NCI-H2107 treated with DMSO at 0.1 percent for 48 hours (cell line): ENCODE data around the gene KLHL29.

Source experiments
- DNase-seq: peaks from one replicate; lab custom pipeline; 2025; ENCODE audit not compliant: unreplicated experiment; lab: John Stamatoyannopoulos, UW

KLHL29 gene

GRCh38 chr2:23649819-23650218, 264.8 kb downstream of the KLHL29 start:
- DNase-seq, result no peak

GRCh38 chr2:23651187-23652080, 266.5 kb downstream of the KLHL29 start:
- no peak for DNase-seq

- no peak for DNase-seq
These were observed 268.3 kb downstream of the KLHL29 start for GRCh38 chr2:23653326-23653725.

GRCh38 chr2:23654756-23655155, 269.8 kb downstream of the KLHL29 start:
- no peak for DNase-seq

- DNase-seq, result no peak
These were observed 271.1 kb downstream of the KLHL29 start for GRCh38 chr2:23655934-23656596.

GRCh38 chr2:23656597-23656973, 271.6 kb downstream of the KLHL29 start:
- no peak for DNase-seq

GRCh38 chr2:23657371-23657770, 272.4 kb downstream of the KLHL29 start:
- DNase-seq, result no peak

GRCh38 chr2:23657934-23658333, 273.0 kb downstream of the KLHL29 start:
- no peak for DNase-seq

- DNase-seq, result no peak
These were observed 273.5 kb downstream of the KLHL29 start for GRCh38 chr2:23658466-23658942.

- no peak for DNase-seq
These were observed 274.3 kb downstream of the KLHL29 start for GRCh38 chr2:23659328-23659727.

- no peak for DNase-seq
These were observed 274.8 kb downstream of the KLHL29 start for GRCh38 chr2:23659773-23660172.

GRCh38 chr2:23660237-23660636, 275.3 kb downstream of the KLHL29 start:
- DNase-seq, result no peak

GRCh38 chr2:23661276-23662050, 276.5 kb downstream of the KLHL29 start:
- DNase-seq, result no peak

- no peak for DNase-seq
These were observed 277.5 kb downstream of the KLHL29 start for GRCh38 chr2:23662466-23662865.

- DNase-seq, result no peak
These were observed 278.3 kb downstream of the KLHL29 start for GRCh38 chr2:23662941-23663920.

- no peak for DNase-seq
These were observed 279.2 kb downstream of the KLHL29 start for GRCh38 chr2:23664066-23664788.

- DNase-seq, result no peak
These were observed 281.4 kb downstream of the KLHL29 start for GRCh38 chr2:23666241-23666979.

- no peak for DNase-seq
These were observed 282.0 kb downstream of the KLHL29 start for GRCh38 chr2:23666980-23667357.

GRCh38 chr2:23668756-23669304, 283.9 kb downstream of the KLHL29 start:
- no peak for DNase-seq
